Prostate gland (tissue), 2 donors: ENCODE data around the gene LMO2. TPM values are rescaled to one million over a fixed set of nuclear protein-coding genes. Genes with fewer than 3 reads are reported as not detected.

Source experiments
- DNase-seq: peaks from one replicate; pipeline ENCODE4 v3.0.0-alpha.2; 2019; ENCODE audit warnings: low spot score
- H3K27ac ChIP-seq, 2 donors: fragments of 200-600 bp; sonication (generic); 2 replicates each; pipeline ENCODE4 v1.5.1; 2017 to 2019
- H3K27me3 ChIP-seq: fragments of 200-600 bp; sonication (generic); replicated peaks from 2 replicates; pipeline ENCODE4 v1.5.1; 2019; ENCODE audit not compliant: insufficient read depth
- H3K36me3 ChIP-seq, 2 donors: fragments of 200-600 bp; sonication (generic); 1 replicate in 1 of 2; 2 replicates in 1 of 2; pipeline versions ENCODE4 v1.5.1 to v1.8.1; 2017 to 2019
- H3K4me1 ChIP-seq: fragments of 200-600 bp; sonication (generic); replicated peaks from 2 replicates; pipeline ENCODE4 v1.5.1; 2019
- H3K4me3 ChIP-seq, 2 donors: fragments of 200-600 bp; sonication (generic); 2 replicates each; pipeline ENCODE4 v1.5.1; 2017 to 2019
- H3K9me3 ChIP-seq: fragments of 200-600 bp; sonication (generic); 2 replicates; pipeline ENCODE4 v1.5.1; 2017
- CTCF ChIP-seq, 4 experiments: fragments of 200-600 bp in 2 of 4; fragments of 450-650 bp in 2 of 4; sonication (generic) in 2 of 4; IDR thresholded peaks; 1 replicate in 3 of 4; 2 replicates in 1 of 4; pipeline ENCODE4 v1.5.1; 2016 to 2019; ENCODE audit warnings: antibody characterized with exemption in 4 of 4, mild to moderate bottlenecking in 2 of 4, moderate library complexity in 2 of 4
- POLR2A ChIP-seq: fragments of 450-650 bp; IDR thresholded peaks from one replicate; pipeline ENCODE4 v1.6.1; 2016; ENCODE audit warnings: antibody characterized with exemption, mild to moderate bottlenecking
- POLR2AphosphoS5 ChIP-seq: sonication (generic); formaldehyde crosslinking; IDR thresholded peaks from one replicate; pipeline ENCODE4 v1.6.1; 2017; ENCODE audit warnings: antibody characterized with exemption
- WGBS: methylation state at CpG from one replicate; pipeline ENCODE4 v1.1.5; 2018; 5-methylcytosine and 5-hydroxymethylcytosine counted together
- intact Hi-C: fragments of 100-400 bp; cut with DNase I; formaldehyde crosslinking; loops from one replicate; pipeline ENCODE4 v1.14.2; 2022
- total RNA-seq, 2 donors: library from RNA; depleted of rRNA; stranded (reverse); fragments of >200 nt; gene quantifications; one replicate each; pipeline ENCODE4 v1.1.0, GENCODE V29; 2016

LMO2 gene
- total RNA-seq, 2 donors from 2014 or later: 11.4 to 25.0 TPM

- TF ChIP-seq CTCF (IDR thresholded peaks at IDR 0.05): no peak
- no peak for TF ChIP-seq POLR2AphosphoS5
- no peak for TF ChIP-seq POLR2A
- 93% methylated on average over 5 of the region's 5 CpGs for WGBS
- intact Hi-C loops: no loop called here
- Histone ChIP-seq H3K4me3 (no peak overlapping the region), H3K9me3 (no peaks in the 10 kb centered on the region), H3K27me3 (no peaks in the 10 kb centered on the region), H3K4me1 (no peaks in the 10 kb centered on the region), H3K36me3 (no peaks in the 10 kb centered on the region), H3K27ac (no peak overlapping the region)
- no peak for DNase-seq
Observed at GRCh38 chr11:33884035-33884434, 7.8 kb downstream of the LMO2 start.

GRCh38 chr11:33881651-33882503 is 10.0 kb downstream of the LMO2 start:
- Histone ChIP-seq H3K9me3 (no peaks in the 10 kb centered on the region), H3K4me3 (no peak overlapping the region), H3K27ac (no peak overlapping the region), H3K27me3 (no peaks in the 10 kb centered on the region), H3K36me3 (no peaks in the 10 kb centered on the region), H3K4me1 (no peaks in the 10 kb centered on the region)
- intact Hi-C loops: no loop called here
- DNase-seq: no peak
- 54% methylated on average over 11 of the region's 11 CpGs for WGBS
- TF ChIP-seq CTCF (IDR thresholded peaks at IDR 0.05) (no peak), POLR2AphosphoS5 (no peak), POLR2A (no peak)

GRCh38 chr11:33880979-33881378 is 10.9 kb downstream of the LMO2 start:
- Histone ChIP-seq H3K27ac (no peak overlapping the region), H3K4me3 (no peak overlapping the region), H3K27me3 (no peaks in the 10 kb centered on the region), H3K4me1 (no peaks in the 10 kb centered on the region), H3K9me3 (no peaks in the 10 kb centered on the region), H3K36me3 (no peaks in the 10 kb centered on the region)
- intact Hi-C loops: no loop called here
- DNase-seq: no peak
- WGBS: 96% methylated on average over 7 of the region's 7 CpGs
- TF ChIP-seq POLR2A (no peak), POLR2AphosphoS5 (no peak), CTCF (IDR thresholded peaks at IDR 0.05) (no peak)

GRCh38 chr11:33879375-33879774 is 12.5 kb downstream of the LMO2 start:
- DNase-seq: no peak
- Histone ChIP-seq H3K4me3 (no peak overlapping the region), H3K4me1 (no peaks in the 10 kb centered on the region), H3K36me3 (no peaks in the 10 kb centered on the region), H3K9me3 (no peaks in the 10 kb centered on the region), H3K27ac (no peak overlapping the region), H3K27me3 (no peaks in the 10 kb centered on the region)
- intact Hi-C loops: no loop called here
- WGBS: 93% methylated on average over 9 of the region's 9 CpGs
- TF ChIP-seq CTCF (IDR thresholded peaks at IDR 0.05) (no peak), POLR2A (no peak), POLR2AphosphoS5 (no peak)

- intact Hi-C loops: no loop called here
- Histone ChIP-seq H3K4me1 (no peaks in the 10 kb centered on the region), H3K36me3 (no peaks in the 10 kb centered on the region), H3K9me3 (no peaks in the 10 kb centered on the region), H3K4me3 (no peak overlapping the region), H3K27ac (no peak overlapping the region), H3K27me3 (no peaks in the 10 kb centered on the region)
- 91% methylated on average over 3 of the region's 3 CpGs for WGBS
- DNase-seq: no peak
- TF ChIP-seq POLR2A (no peak), POLR2AphosphoS5 (no peak), CTCF (IDR thresholded peaks at IDR 0.05) (no peak)
Observed at GRCh38 chr11:33877038-33877437, 14.8 kb downstream of the LMO2 start.
